GM04503 (cell line): ENCODE data around the gene SLC25A26.
"Not testable (repeated sequence)": the region's sequence is repeated elsewhere in the genome, so short reads cannot be mapped to it uniquely, and the experiment has no call there.

Experiments used
- DNase-seq: peaks from one replicate; pipeline ENCODE4 v3.0.0-alpha.2; 2012; ENCODE audit warnings: low read depth

SLC25A26 gene

DNA sequence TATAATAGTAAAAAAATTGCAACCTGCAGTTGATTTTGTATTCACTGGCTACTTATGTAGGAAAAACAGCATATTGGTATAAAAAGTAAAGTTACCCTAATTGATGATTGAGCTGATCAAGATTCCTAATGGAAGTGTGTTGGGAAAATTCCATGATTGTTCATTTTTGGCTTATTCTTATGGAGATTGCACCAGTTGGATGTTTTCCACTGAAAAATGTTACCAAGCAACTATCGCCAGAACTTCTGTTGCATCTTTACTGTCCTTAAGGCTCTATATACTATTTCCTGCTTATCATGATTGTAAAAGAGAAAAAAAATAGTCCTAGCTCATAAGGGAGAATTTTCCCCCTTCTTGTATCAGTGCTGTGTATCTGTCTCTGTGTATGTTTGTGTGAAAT, 48.6 kb downstream of the SLC25A26 start:
- no peak for DNase-seq

DNA sequence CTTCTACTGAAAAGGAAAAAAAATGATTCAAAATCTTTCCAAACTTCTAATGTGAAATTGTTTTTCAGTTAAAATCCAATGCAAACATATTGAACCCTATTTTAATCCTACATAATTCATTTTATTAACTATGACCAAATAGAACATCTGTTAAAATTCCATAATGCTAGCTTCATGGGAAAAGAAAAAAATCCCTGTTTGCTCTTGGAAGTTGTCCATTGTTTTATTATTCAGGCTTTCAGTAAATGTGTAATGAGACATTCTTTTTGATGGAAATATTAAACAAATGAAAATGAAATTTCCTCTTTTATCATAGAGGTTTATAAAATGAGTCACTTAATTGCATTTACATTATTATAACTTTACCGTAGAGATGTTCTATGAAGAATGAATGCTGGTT, 49.5 kb downstream of the SLC25A26 start:
- no peak for DNase-seq

DNA sequence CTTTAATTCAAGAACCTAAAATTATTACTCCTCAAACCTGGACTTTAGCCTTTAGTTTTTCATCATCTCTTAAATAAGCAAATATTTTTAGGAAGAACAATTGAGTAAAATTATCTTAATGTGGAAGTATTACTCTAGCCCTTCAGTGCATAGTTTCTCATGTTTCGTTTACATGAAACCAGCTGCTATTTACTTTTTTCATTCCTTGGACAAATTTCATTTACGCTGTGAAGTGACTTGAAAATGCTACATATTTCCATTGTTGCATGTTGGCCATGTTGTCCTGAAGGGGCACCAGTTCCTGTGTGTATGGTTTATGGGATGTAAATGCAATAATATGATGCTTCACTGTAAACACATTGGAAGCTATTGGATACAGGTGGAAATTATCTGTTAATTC, 49.9 kb downstream of the SLC25A26 start:
- no peak for DNase-seq

DNA sequence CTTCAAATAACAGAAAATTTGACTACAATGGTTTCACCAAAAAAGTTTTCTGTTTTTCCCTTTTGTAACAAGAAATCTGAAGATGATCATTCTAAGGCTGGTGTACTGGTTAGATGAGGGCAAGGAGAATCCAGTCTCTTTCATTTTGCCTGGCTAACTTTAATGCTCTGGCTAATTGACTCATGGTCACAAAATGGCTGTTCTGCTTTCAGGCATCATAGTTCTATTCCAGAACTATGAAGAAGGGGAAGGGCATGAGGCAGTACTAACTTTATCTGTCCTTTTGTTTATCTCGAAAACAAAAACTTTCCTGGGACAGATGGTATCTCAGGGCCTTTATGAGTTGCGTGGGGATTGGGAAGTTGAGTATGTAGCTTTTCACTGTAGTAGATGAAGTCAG, 50.4 kb downstream of the SLC25A26 start:
- DNase-seq: no peak

GRCh38 chr3:66272016-66272415, 51.2 kb downstream of the SLC25A26 start:
- DNase-seq: no peak

GRCh38 chr3:66274837-66275236, 54.0 kb downstream of the SLC25A26 start:
- DNase-seq: not testable (repeated sequence)

DNA sequence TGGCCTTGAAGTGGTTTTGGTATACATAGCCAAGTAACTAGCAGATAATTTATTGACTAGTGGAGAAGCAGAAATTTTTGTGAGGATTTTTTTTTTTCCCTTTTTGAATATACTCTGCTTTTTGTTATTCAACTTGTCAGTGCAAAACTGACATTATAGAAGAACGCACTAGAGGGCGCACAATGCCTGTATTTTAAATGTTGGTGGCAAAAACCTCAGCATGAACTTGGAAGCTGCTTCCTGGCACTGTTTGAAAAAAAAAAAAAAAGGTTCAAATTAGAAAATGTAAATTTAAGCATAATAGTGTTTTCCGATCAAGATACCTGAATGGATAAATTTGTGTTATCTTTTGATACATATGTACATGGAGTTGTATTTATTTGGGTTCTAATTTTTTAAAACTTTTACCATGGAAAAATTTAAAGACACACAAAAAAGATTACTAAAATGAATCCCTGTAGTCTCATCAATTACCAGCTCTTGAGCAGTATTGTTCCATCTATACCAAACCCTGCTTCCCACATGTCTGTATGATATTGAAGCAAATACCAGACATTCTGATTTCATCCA, 56.0 kb downstream of the SLC25A26 start:
- no peak for DNase-seq

DNA sequence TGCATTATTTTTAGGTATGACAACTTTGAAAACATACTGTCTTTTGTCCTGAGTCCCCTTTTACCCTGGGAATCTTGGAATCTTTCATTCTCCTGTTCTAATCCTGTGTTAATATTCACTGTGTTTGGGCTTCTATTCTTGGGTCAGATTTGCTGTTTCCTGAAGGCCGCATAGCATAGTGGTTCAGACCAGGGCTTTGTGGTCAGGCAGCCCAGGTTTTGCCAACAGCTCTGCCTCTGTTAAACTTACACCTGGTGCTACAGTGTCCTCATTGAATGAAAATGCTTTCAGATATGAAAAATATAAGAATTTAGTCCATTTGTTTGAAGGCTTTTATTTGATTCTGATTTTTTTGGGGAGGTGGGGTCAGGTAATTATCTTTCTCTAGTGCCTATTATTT, 58.4 kb downstream of the SLC25A26 start:
- DNase-seq: no peak

DNA sequence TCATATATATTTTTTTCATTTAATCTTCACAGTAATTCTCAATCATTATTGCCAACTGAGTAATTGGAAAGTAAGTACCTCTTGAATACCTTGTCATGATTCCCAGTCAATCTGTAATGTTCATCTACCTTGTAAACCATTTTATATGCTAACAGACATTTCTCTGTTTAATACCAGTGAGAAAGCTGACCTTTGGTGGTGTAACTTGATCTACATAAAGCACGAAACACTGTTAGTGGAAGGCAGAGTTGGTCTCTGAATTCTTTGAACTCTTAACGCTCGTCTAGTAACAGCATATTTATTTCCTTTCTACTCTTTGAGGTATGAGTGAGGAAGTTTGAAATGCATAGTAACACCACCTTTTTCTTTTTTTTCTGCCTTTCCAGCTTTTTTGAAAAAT, 59.5 kb downstream of the SLC25A26 start:
- no peak for DNase-seq

- not testable (repeated sequence) for DNase-seq
Observed at GRCh38 chr3:66291922-66292321, 71.1 kb downstream of the SLC25A26 start.

GRCh38 chr3:66297260-66297873, 76.6 kb downstream of the SLC25A26 start:
- DNase-seq: no peak

DNA sequence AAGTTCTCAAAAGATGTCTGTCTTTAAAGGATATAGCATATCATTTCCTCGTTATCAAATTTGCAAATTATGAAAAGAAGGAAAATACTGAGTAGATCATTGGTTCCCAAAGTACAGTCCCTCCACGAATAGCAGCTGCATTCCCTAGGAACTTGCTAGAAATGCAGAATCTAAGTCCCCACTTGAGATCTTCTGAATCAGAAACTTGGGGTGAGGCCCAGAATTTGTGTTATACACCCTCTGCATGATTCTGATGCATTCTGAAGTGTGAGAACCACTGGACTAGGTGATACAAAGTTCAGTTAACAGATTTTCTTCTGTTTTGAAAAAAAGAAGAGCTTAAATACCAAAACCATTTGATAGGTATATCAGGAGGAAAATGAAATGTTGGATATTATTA, 77.1 kb downstream of the SLC25A26 start:
- no peak for DNase-seq

GRCh38 chr3:66298591-66298990, 77.8 kb downstream of the SLC25A26 start:
- no peak for DNase-seq

- not testable (repeated sequence) for DNase-seq
Observed at GRCh38 chr3:66299085-66299484, 78.3 kb downstream of the SLC25A26 start.

DNA sequence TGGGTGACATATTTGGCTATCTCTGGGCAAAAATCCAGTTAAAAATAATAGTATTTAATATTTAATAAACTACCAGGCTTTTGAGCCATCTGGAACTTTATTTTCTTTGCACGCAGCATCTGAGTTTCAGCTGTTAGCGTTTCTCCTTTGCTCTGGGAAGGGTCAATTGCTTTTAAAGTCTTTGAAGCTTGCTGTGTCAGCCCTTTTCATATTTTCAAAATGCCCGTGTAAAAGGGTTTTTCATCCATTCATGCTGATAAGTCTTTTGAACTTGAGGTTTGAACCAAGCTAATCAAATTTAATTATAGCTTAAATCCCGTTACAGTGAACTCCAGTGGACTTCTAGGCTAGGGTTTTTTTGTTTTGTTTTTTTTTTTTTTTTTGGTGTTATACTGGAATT, 79.1 kb downstream of the SLC25A26 start:
- no peak for DNase-seq

DNA sequence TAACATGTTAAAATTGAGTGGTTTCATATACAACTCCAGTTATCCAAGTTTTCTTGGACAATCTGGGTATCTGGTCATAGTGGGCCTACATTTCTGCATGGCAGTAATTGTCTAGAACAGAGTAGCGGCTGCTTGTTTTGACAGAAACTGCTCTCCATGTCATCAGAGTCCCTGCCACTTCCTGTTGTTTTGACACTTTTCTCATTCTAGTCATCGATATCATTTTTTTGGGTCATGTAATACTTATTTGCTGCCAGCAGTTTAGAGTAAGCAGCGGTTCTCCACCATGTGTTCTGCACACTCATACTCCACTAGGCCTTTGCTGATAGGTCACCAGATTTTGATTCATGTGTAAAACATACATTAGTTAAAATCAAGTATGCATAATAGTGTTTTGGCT, 81.5 kb downstream of the SLC25A26 start:
- no peak for DNase-seq

- DNase-seq: no peak
Observed at GRCh38 chr3:66303491-66303901, 82.7 kb downstream of the SLC25A26 start.

GRCh38 chr3:66304293-66304692, 83.5 kb downstream of the SLC25A26 start:
- DNase-seq: no peak

- DNase-seq: not testable (repeated sequence)
Observed at GRCh38 chr3:66306086-66306485, 85.3 kb downstream of the SLC25A26 start.

DNA sequence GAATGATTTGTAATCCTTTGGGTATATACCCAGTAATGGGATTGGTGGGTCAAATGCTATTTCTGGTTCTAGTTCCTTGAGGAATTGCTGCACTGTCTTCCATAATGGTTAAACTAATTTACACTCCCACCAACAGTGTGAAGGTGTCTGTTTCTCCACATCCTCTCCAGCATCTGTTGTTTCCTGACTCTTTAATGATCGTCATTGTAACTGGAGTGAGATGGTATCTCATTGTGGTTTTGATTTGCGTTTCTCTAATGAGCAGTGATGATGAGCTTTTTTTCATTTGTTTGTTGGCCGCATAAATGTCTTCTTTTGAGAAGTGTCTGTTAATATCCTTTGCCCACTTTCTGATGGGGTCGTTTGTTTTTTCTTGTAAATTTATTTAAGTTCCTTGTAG, 86.2 kb downstream of the SLC25A26 start:
- not testable (repeated sequence) for DNase-seq

DNA sequence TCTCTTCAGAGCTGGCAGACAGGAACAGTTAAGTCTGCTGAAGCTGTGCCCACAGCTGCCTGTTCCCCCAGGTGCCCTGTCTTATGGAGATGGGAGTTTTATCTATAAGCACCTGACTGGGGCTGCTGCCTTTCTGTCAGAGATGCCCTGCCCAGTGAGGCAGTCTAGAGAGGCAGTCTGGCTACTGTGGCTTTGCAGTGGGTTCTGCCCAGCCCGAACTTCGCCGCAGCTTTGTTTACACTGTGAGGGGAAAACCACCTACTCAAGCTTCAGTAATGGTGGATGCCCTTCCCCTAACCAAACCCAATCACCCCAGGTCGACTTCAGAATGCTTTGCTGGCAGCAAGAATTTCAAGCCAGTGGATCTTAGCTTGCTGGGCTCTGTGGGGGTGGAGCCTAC, 91.2 kb downstream of the SLC25A26 start:
- no peak for DNase-seq

DNA sequence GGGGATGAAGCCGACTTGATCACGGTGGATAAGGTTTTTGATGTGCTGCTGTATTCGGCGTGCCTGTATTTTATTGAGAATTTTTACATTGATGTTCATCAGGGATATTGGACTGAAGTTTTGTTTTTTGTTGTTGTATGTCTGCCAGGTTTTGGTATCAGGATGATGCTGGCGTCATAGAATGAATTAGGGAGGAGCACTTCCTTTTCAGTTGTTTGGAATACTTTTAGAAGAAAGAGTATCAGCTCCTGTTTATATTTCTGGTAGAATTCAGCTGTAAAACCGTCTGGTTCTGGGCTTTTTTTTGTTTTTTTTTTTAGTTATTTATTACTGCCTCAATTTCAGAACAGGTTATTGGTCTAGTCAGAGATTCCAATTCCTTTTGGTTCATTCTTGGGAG, 93.7 kb downstream of the SLC25A26 start:
- DNase-seq: no peak

DNA sequence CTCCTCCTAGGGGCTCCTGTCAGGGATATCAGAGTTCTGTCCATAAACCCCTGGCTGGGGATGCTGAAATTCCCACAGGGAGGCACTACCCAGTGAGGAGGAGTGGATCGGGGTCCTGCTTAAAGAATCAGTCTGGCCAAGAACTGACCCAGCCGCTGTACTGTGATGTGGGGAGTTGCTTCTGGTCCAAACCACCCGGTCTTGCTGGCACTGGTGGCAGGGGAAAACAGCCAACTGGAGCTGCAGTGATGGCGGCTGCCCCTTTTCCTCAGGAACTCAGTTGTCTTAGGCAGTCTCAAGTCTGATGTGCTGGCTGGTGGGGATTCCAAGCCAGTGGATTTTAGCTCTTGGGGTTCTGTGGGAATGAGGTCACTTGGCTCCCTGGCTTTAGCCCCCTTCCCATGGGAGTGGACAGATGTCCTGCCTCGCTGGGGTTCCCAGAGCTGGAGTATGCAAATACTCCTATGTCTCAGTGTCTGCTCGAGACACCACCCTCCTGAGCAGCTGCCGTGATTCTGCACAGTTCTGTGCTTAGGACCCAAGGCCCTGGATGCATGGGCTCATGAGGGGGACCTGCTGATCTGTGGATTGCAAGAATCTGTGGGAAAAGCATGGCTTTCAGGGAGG, 97.1 kb downstream of the SLC25A26 start:
- no peak for DNase-seq

GRCh38 chr3:66320390-66320789, 99.6 kb downstream of the SLC25A26 start:
- DNase-seq: no peak
